Measurements from ENCODE around the gene NDFIP2.
"Not testable (repeated sequence)": the region's sequence is repeated elsewhere in the genome, so short reads cannot be mapped to it uniquely, and the experiment has no call there.

Gene NDFIP2

DNA sequence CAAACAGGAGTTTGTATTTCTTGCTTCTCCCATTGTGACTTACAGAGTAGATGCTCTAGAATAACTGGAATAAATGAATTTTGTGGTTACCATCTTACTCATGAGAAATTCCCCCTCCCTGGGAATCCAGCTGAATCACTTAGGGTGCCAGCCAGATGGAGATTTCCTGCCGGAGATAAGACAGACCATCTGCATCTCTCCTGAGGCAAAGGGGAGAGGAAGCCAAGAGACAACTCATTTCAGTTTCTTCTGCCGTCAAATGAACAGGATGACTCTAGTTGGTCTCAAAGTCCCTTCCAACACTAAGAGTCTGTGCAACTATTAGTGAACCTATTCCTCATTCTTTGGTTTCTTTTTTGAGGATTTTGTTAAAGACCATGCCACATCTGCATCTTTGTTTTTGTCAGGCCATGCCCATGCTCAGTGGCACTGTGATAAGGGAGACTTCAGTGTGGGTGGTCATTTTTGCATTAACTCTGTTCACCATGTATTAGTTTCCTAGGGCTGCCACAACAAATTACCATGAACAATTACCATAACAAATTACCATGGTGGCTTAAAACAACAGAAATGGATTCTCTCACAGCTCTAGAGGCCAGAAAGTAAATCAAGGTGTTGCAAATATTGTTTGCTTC is 112.8 kb downstream of the NDFIP2 start:
- no peak for DNase-seq (ENCODE audit: low spot score)

- DNase-seq (ENCODE audit: low spot score) = not testable (repeated sequence)
Observed at GRCh38 chr13:79600146-79600545, 119.2 kb downstream of the NDFIP2 start.

DNA sequence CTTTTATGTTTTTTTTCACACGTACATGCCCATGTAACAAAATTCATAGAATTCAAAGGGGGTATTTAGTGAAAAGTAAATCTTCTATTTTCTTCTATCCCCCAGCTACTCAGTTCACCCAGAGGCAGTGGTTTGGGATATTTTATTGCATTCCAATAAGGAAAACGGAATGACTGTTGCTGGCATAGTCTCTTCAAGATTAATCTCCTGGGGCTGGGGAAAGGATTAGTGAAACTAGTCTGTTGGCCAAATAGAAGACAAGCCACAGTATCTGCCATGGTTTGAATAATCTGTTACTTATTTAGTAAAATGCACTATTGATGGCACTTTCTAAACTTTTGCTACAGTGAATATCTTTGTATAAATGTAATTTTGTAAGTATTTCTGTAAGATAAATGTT is 122.0 kb downstream of the NDFIP2 start:
- no peak for DNase-seq (ENCODE audit: low spot score)

DNA sequence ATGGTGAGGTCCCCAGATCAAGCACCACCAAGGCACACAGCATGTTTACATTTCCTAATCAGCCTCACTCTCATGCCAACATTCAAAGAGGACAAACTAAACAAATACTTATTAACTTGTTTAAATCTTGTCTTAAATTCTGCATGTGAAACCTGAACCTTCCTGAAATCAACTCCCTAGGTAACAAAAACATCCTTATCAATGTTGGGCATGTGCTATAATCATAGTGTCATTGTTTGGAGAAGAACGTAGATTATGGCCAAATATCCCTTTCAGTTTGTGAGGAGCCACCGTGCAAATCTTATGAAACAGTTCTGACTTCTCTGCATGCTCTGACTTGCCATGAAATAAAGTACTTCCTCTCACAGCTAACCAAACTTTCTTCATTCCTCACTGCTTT is 123.8 kb downstream of the NDFIP2 start:
- DNase-seq (ENCODE audit: low spot score) = no peak
